Amygdala (tissue), 56 donors: Measurements from ENCODE around the gene ZNF552.
"Not testable (repeated sequence)": the region's sequence is repeated elsewhere in the genome, so short reads cannot be mapped to it uniquely, and the experiment has no call there.

ENCODE experiments used
- DNase-seq, 56 donors: peaks; one replicate each; lab custom pipeline; 2025; lab: John Stamatoyannopoulos, UW

ZNF552 gene

DNA sequence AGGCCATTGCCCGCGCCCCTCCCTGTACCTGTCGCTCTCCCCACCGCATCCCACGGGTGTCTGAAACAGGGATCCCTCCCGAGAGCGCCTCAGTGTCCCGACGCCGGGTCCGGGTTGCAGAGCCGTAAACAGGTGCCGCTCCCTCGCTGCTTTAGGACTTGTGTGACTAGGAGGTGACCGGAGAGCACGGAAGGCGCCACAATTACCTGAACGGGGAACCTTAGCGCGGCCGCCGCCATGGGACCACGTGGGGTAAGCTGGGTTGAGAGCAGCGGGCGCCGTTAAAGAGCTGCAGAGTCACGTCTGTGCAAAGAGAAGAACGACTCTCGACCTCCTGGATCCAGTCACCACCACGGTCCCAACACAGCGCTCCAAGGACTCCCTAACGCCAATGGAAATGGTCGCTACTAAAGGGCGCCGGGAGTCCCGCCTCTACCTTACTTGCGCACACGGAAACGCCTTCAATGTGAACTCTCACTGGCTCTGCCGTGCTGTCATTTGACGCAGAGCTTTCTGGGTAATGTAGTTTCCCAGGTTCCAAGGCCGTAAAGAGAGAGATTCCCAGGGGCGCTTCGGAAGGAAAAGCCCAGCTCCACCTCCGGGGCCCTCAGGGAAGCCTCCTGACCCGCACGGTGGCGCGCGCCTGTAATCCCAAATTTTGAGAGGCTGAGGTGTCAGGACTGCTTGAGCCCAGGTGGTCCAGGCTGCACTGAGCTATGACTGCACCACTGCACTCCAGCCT is at the start of gene ZNF552:
Gene ZNF552, minus strand, starts transcription at position 409 of the 742 bp plus-strand sequence. Its CDS starts 170 bp downstream, at position 239.
- peak in 55 of 56 donors; percentile 5 to 93 (median 75) for DNase-seq

DNA sequence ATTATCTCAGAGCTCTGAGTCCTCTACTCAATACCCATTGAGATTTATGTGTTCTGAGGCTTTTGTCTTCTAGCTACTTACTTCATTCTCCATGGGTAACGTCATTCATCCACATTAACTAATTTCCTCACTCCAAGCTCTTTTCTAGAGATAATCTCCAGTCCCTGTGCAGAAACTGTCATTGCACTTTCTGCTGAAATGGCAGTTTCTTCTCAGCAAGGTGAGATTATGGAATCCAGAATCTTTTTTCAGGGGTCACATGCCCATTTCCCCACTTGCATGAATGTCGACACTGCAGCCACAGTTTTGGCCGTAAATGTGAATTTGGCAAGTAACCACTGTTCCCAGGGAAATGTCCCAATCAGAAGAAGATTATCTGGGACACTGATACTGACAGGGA is 47.6 kb upstream of the ZNF552 start:
- DNase-seq: not testable (repeated sequence)

DNA sequence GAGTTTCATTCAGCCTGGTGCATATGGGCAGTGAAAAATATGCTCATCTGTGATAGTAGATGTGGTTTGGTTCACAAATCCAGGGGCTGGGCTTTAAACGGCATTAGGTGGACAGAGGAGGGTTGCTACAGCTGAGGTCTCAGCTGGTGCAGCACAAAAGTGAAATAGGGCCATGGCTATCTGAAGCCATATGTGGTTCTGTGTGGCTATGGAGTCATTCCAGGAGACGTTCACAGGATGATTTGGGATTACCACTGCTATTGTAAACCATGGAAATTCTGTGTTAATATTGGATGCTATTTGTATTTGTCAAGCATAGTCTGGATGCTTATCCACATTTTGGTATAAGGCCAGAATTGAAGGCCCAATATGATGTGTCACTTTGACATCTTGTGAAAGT is 39.4 kb upstream of the ZNF552 start:
- DNase-seq: not testable (repeated sequence)

DNA sequence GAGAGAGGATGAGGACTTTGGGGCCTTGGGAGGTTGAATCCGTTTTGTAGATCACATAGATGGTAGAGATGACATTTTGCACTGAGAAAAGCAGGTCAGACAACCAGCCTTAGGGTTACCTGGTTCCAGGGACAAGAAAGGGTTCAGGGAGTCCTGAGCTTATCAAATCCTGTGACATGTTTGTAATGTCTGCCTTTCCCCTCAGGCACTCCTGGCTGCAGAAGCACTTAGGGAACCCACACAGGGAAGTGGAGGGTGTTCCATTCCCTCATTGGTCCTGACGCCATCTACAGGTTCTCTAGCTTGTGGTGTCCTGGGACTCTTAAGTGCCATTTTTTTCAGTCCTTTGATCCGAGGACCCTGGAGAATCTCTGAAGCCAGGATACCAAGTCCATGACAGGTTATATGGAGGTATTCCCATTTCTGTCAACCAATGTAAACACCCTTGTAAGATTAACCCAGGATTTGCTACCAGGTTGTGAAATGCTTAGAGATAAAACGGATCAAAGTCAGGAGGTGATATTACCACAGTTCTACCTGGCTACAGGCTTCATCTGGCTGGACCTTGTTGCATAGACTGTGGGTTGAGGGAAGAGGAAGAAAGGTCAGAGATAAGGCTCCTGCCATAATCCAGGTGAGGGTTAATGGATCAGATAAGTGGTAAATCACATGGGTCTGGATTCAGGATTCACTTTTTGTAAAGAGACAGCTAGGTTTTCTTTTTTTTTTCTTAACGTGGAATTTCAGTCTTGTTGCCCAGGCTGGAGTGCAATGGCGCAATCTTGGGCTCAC is 37.3 kb upstream of the ZNF552 start:
- not testable (repeated sequence) for DNase-seq

DNA sequence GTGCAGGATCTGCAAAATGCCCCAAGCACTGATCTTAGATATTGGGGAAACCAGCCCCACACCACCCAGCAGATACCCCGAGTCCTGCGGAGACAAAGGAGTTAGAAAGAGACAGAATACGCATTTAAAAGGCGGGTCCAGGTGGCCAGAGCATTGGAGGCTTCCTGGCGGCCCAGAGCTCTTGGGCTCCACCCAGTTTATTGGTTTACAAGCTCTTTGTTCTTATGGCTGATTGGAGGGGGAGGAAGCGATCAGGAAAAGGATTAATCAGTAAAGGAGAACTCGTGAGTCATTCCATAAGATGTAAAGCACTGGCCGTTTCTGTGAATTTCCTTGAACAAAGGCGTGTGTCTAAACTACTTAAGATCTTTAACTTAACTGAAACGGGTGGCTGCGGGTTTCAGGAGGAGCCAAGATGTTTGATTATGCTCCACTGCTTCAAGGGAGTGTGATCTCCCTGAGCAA is 35.9 kb upstream of the ZNF552 start:
- peak in 2 of 56 donors; percentile 6 to 20 for DNase-seq

DNA sequence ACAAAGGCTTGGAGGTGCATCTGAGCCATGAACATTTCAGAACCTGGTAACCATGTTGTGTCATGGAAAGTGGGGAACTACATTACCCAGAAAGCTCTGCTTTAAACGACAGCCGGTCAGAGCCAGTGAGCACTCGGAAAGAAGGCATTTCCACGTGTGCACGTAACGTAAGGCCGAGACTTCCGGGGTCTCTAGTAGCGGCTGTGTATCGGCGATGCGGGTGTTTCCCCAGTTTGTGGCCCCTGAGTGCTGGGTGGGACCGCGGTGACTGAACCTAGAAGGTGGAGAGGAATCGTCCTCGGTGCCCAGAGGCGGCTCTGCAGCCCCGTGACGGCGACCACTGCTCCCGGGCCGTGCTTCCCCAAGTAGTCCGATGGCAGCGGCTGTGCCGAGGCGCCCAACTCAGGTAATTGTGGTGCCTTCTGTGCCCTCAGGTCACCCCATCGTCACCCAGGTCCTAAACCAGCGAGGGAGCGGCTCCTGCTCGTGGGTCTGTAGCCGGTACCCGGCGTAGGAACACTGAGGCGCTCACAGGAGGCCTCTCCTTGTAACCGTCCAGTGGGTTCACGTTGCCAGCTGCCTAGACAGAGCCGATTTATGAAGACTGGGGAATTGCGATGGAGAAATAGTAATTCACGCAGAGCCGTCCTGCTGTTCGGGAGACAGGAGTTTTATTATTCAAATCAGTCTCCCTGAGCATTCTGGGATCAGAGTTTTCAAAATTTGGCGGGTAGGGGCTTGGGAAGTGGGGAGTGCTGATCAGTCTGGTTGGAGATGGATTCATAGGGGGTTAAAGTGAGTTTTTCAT is 35.2 kb upstream of the ZNF552 start, which contains the start of gene ZNF587:
Gene ZNF587, plus strand, starts transcription at position 194 of the 808 bp plus-strand sequence. Its CDS starts 180 bp downstream, at position 374.
- DNase-seq: peak; percentile 5 to 85 (median 57)

DNA sequence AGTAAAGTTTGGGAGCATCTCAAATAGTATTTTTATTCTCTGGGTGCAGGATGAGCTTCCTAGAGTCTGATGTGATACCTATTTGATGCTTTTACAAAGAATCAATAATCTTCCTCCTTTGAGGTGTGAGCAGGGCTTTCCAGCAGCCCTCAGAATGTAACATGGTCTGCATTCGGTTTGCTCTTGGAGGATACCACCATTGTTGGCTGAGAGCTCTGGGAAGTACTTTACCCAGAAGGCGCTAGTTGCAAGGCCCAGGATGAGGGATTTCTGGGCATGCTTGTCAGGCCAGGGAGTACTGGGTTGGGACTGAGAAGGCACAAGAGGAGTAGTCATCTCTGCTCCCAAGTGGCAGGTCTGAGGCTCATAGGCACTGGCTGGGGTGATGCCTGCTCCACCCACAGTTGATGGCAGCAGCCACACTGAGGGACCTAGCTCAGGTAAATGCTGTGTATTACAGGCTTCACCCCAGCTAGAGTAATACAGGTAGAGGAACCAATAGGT is 34.5 kb upstream of the ZNF552 start:
- peak in 1 of 56 donors; percentile 32 for DNase-seq

DNA sequence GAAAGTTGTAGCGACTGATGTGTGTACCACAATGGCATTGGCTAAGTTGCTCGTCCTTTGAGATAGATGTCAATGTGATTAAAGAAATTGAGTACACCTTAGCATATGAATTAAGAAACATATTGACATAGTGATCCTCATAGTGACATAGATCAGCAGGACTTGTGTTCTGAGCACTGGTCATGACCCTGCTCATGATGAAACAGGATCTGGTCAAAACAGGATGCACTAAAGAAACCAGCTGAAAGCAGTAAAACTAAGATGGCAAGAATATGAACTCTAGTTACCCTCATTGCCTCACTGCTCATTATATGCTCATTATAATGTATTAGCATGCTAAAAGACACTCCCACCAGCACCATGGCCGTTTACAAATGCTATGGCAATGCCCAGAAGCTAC is 32.5 kb upstream of the ZNF552 start:
- not testable (repeated sequence) for DNase-seq

DNA sequence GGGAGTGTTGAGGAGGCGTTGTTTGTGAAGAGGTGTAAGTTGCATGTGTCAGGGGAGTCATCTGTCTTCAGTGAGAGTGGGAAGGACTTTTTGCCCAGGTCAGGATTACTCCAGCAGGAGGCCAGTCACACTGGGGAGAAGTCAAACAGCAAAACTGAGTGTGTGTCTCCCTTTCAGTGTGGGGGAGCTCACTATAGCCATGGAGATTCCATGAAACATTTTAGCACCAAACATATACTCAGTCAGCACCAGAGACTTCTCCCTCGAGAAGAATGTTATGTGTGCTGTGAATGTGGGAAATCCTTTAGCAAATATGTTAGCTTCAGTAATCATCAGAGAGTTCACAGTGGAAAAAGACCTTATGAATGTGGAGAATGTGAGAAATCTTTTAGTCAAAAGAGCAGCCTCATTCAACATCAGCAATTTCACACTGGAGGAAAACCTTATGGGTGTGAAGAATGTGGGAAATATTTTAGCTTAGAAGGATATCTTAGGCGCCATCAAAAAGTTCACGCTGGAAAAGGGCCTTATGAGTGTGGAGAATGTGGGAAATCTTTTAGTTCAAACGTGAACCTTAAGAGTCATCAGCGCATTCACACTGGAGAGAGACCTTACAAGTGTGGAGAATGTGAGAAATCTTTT is 26.5 kb upstream of the ZNF552 start:
- DNase-seq: no peak

DNA sequence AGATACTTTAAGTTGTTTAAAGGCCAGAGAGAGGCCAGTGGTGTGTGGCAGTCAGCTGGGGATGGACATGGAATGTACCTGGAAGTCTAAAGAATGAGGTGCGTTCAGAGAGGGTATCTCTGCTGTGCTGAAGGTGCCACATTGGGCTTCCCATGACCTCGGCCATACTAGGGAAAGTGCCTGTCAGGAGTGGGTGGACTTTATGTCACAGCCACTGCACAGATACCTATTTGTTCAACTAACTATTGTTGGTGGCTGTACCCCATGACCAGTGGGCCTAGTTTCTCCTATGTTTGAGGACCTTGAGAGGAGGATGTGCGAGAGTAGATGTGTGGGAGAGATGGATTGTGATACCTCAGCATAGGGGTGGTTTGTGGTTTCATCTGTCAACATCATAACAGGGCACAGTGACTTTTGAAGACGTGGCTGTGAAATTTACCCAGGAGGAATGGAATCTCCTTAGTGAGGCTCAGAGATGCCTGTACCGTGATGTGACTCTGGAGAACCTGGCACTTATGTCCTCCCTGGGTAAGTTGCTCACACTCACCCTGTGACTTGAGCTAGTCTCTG is 24.0 kb upstream of the ZNF552 start:
- not testable (repeated sequence) for DNase-seq

DNA sequence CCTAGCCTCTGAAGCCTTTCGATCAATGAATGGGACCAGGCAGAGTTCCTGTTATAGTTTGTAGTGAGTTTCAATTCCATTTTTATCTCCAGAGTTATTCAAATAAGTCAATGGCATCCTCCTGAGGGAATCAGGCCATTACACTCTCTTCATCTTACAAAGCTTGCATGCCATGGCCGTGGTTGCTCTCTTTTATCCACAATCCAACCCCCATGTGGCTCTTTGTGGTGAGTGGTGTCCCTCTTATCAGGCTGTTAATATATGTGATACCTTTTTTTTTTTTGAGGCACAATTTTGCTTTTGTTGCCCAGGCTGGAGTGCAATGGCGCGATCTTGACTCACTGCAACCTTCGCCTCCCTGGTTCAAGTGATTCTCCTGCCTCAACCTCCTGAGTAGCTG is 22.3 kb upstream of the ZNF552 start:
- DNase-seq: not testable (repeated sequence)

DNA sequence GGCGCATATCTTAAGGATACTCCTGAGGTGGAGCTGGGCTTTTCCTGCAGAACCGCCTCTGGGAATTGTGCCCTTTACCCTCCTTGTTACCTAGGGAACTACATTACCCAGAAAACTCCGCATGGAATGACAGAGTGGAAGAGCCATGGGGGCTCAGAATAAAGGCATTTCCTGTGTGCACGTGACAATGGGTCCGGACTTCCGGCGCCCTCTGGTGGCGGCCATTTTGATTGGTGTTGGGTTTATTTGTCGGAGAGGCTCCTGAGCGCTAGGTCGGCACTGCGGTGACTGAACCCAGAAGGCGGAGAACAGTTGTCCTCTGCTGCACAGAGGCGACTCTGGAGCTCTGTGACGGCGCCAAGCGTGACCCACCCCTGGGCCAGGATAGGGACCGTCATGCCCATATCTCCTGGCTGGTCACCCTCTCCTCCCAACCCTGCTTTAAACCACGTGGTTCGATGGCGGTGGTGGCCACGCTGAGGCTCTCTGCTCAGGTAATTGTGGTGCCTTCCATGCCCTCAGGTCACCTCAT is 15.4 kb upstream of the ZNF552 start, which contains the start of gene ZNF587B:
Gene ZNF587B, plus strand, starts transcription at position 229 of the 532 bp plus-strand sequence. Its CDS starts 230 bp downstream, at position 459.
- DNase-seq: peak in 51 of 56 donors; percentile 1 to 82 (median 37)

DNA sequence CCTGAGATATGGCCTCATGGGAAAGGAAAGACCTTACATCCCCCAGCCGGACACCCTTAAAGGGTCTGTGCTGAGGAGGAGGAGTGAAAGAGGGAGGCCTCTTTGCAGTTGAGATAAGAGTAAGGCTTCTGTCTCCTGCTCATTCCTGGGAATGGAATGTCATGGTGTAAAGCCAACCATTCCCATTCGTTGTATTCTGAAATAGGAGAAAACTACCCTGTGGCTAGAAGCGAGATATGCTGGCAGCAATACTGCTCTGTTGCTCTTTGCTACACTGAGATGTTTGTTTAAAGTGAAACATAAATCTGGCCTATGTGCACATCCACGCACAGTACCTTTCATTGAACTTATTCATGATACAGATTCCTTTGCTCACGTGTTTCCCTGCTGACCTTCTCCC is 14.6 kb upstream of the ZNF552 start:
- no peak for DNase-seq

DNA sequence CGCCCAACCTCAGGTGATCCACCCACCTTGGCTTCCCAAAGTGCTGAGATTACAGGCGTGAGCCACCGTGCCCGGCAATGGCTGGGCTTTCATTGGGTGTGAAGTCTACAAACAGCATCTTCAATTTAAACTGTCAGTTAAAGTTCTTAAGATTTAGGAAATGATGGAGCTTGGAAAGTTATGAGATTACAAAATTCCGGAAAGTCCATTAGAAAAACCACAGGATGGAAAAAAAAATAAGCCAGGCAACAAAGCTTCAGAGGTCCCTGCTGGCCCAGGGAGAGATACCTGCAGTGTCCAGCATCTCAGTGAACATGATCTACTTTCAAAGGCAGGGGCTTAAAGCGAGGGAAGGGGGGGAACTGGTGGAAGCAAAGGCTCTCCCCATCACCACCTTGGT is 10.8 kb upstream of the ZNF552 start:
- no peak for DNase-seq

DNA sequence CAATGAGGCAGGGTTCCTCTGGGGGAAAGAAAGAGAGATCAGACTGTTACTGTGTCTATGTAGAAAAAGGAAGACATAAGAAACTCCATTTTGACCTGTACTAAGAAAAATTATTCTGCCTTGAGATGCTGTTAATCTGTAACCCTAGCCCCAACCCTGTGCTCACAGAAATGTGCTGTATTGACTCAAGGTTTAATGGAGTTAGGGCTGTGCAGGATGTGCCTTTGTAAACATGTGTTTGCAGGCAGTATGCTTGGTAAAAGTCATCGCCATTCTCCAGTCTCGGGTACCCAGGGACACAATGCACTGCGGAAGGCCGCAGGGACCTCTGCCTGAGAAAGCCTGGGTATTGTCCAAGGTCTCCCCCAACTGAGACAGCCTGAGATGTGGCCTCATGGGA is 8.9 kb upstream of the ZNF552 start:
- DNase-seq: not testable (repeated sequence)

DNA sequence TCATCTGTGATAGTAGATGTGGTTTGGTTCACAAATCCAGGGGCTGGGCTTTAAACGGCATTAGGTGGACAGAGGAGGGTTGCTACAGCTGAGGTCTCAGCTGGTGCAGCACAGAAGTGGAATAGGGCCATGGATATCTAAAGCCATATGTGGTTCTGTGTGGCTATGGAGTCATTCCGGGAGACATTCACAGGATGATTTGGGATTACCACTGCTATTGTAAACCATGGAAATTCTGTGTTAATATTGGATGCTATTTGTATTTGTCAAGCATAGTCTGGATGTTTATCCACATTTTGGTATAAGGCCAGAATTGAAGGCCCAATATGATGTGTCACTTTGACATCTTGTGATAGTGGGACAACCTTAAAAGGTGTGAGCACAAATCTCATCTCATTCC is 8.4 kb upstream of the ZNF552 start:
- DNase-seq: not testable (repeated sequence)

DNA sequence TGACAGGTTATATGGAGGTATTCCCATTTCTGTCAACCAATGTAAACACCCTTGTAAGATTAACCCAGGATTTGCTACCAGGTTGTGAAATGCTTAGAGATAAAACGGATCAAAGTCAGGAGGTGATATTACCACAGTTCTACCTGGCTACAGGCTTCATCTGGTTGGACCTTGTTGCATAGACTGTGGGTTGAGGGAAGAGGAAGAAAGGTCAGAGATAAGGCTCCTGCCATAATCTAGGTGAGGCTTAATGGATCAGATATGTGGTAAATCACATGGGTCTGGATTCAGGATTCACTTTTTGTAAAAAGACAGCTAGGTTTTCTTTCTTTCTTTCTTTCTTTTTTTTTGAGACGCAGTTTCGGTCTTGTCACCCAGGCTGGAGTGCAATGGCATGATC is 6.8 kb upstream of the ZNF552 start:
- DNase-seq: not testable (repeated sequence)

DNA sequence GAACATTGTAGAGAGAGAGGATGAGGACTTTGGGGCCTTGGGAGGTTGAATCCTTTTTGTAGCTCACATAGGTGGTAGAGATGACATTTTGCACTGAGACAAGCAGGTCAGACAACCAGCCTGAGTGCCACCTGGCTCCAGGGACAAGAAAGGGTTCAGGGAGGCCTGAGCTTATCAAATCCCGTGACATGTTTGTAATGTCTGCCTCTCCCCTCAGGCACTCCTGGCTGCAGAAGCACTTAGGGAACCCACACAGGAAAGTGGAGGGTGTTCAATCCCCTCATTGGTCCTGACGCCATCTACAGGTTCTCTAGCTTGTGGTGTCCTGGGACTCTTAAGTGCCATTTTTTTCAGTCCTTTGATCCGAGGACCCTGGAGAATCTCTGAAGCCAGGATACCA is 6.4 kb upstream of the ZNF552 start:
- not testable (repeated sequence) for DNase-seq

DNA sequence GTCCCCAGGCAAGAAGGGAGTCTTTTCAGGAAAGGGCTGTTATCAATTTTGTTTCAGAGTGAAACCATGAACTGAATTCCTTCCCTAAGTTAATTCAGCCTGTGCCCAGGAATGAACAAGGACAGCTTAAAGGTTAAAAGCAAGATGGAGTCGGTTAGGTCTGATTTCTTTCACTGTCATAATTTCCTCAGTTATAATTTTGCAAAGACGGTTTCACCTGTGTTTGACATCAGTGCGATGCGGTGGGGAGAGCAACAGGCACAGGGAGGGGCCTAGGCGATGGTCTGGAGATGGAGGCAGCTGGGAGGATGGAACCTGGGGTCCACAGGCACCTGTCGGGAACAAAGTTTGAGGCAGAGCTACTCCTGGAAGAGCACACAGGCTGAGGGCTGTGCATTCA is 5.9 kb upstream of the ZNF552 start:
- DNase-seq: no peak
